H1 (cell line): Measurements from ENCODE around the gene KATNAL1. TPM values are rescaled to one million over a fixed set of nuclear protein-coding genes. Genes with fewer than 3 reads are reported as not detected.

Experiments
- ATF2 ChIP-seq: IDR thresholded peaks from 2 replicates; pipeline ENCODE4 v1.6.1; 2012; ENCODE audit warnings: low read length, inconsistent platforms
- CHD7 ChIP-seq: fragments of 300-600 bp; sonication (generic); IDR thresholded peaks from 2 replicates; pipeline ENCODE4 v1.7.1; 2012; ENCODE audit warnings: low read length, moderate library complexity, mild to moderate bottlenecking, inconsistent platforms; ENCODE audit not compliant: insufficient replicate concordance
- JUN ChIP-seq: IDR thresholded peaks from 2 replicates; pipeline ENCODE4 v1.6.1; 2011; ENCODE audit warnings: low read depth, mild to moderate bottlenecking, improper control_type of control experiment, low read length
- SRF ChIP-seq: IDR thresholded peaks from 2 replicates; pipeline ENCODE4 v1.6.1; 2011; ENCODE audit warnings: mild to moderate bottlenecking, low read depth, low read length, moderate library complexity
- ZNF274 ChIP-seq: IDR thresholded peaks from 2 replicates; pipeline ENCODE4 v1.7.0; 2012; ENCODE audit warnings: low read length, borderline replicate concordance; ENCODE audit errors: extremely low read depth
- polyA plus RNA-seq, 7 experiments: library from polyadenylated mRNA; depleted of rRNA in 3 of 7; stranded (reverse) in 5 of 7; unstranded in 2 of 7; fragments of >200 nt in 5 of 7; fragments of 200-250 nt in 2 of 7; gene quantifications; 1 replicate in 5 of 7; 2 replicates in 1 of 7; 4 replicates in 1 of 7; pipeline versions ENCODE4 v1.2.1 to v1.2.3, GENCODE V29; 2011 to 2013; ENCODE audit warnings: missing spikeins in 2 of 7, mixed read lengths in 2 of 7
- total RNA-seq: library from RNA; stranded (reverse); fragmentation: NEBNext Ultra II Directional; extraction: Animal tissue kit (Norgen Biotek cat#: 25700); gene quantifications from 2 replicates; pipeline ENCODE4 v1.2.1, GENCODE V29; 2021

Gene KATNAL1
- total and polyA plus RNA-seq, 2 of the 8 experiments (the other 6 are each of a cell fraction or from before 2014, with no cell fraction given), result 4.0 to 13.2 TPM

- TF ChIP-seq CHD7 (no peak), JUN (no peak), ATF2 (no peak), SRF (no peak), ZNF274 (no peak)
Measured at GRCh38 chr13:30322428-30322827, 15.1 kb upstream of the KATNAL1 start (continued).
